GM12878 (cell line): ENCODE data around the gene USF1.

Experiments
- BHLHE40 ChIP-seq, 2 experiments: fragments of 450-650 bp in 1 of 2; IDR thresholded peaks; 2 replicates each; pipeline ENCODE4 v1.6.1; 2011 to 2017; ENCODE audit warnings: low read depth in 2 of 2, borderline replicate concordance in 1 of 2, improper control_type of control experiment in 1 of 2, low read length in 1 of 2, mild to moderate bottlenecking in 1 of 2
- EZH2 ChIP-seq: IDR thresholded peaks from 2 replicates; pipeline ENCODE4 v1.6.1; 2012; ENCODE audit warnings: low read depth, mild to moderate bottlenecking, control low read depth, inconsistent platforms, low read length, borderline replicate concordance; ENCODE audit not compliant: control insufficient read depth
- JUND ChIP-seq: IDR thresholded peaks from 2 replicates; pipeline ENCODE4 v1.6.1; 2012; ENCODE audit warnings: low read depth, mild to moderate bottlenecking, low read length, improper control_type of control experiment, moderate library complexity
- RAD21 ChIP-seq: IDR thresholded peaks from 2 replicates; pipeline ENCODE4 v1.6.1; 2011; ENCODE audit warnings: mild to moderate bottlenecking, low read depth, low read length, moderate library complexity; ENCODE audit not compliant: insufficient read depth
- ZBTB33 ChIP-seq: fragments of 450-650 bp; IDR thresholded peaks from 2 replicates; pipeline ENCODE4 v1.6.1; 2017; ENCODE audit warnings: mild to moderate bottlenecking
- TF ChIP-seq, protein P1 (sequence below): IDR thresholded peaks from 2 replicates; pipeline ENCODE4 v1.6.1; 2012; ENCODE audit warnings: low read length, inconsistent platforms

- no peak for TF ChIP-seq RAD21
- no peak for TF ChIP-seq BHLHE40 (IDR thresholded peaks at IDR 0.05; ENCODE audit: borderline replicate concordance in 1 of 2, low read depth in 2 of 2, low read length in 1 of 2)
- no peak for TF ChIP-seq EZH2
- TF ChIP-seq, protein P1, sequence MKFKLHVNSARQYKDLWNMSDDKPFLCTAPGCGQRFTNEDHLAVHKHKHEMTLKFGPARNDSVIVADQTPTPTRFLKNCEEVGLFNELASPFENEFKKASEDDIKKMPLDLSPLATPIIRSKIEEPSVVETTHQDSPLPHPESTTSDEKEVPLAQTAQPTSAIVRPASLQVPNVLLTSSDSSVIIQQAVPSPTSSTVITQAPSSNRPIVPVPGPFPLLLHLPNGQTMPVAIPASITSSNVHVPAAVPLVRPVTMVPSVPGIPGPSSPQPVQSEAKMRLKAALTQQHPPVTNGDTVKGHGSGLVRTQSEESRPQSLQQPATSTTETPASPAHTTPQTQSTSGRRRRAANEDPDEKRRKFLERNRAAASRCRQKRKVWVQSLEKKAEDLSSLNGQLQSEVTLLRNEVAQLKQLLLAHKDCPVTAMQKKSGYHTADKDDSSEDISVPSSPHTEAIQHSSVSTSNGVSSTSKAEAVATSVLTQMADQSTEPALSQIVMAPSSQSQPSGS = no peak
- no peak for TF ChIP-seq JUND
- TF ChIP-seq ZBTB33 = no peak
Measured at GRCh38 chr1:161091093-161091492, 45.3 kb upstream of the USF1 start.
